ENCODE measurements around the gene ILRUN. TPM values are rescaled to one million over a fixed set of nuclear protein-coding genes. Genes with fewer than 3 reads are reported as not detected.
"Not testable (repeated sequence)": the region's sequence is repeated elsewhere in the genome, so short reads cannot be mapped to it uniquely, and the experiment has no call there.

ILRUN gene
- total RNA-seq, 2 donors from 2014 or later, result 89.8 to 114 TPM

- Histone ChIP-seq H3K4me1 (peaks cover 0 to 41% of the 10 kb centered on the region in 2 donors), H3K9me3 (no peaks in the 10 kb centered on the region), H3K36me3 (no peaks in the 10 kb centered on the region), H3K27me3 (no peaks in the 10 kb centered on the region), H3K27ac (peak overlapping the region; percentile 93 to 94), H3K4me3 (no peak overlapping the region)
- no peak for DNase-seq (ENCODE audit: low spot score)
- no peak for TF ChIP-seq CTCF (IDR thresholded peaks at IDR 0.05)
These were observed 37.8 kb downstream of the ILRUN start for GRCh38 chr6:34658605-34659265.

GRCh38 chr6:34657979-34658480 is 38.5 kb downstream of the ILRUN start:
- H3K4me1 ChIP-seq, result peaks cover 0 to 41% of the 10 kb centered on the region in 2 donors
- H3K27ac ChIP-seq, result peak overlapping the region; percentile 93 to 94
- not testable (repeated sequence) for H3K9me3 ChIP-seq; H3K27me3 ChIP-seq; H3K36me3 ChIP-seq; DNase-seq (ENCODE audit: low spot score)
- peak overlapping the region; percentile 13 to 48 for H3K4me3 ChIP-seq

GRCh38 chr6:34657307-34657978 is 39.1 kb downstream of the ILRUN start:
- no peaks in the 10 kb centered on the region for H3K27me3 ChIP-seq
- H3K4me3 ChIP-seq, result peak overlapping the region; percentile 13 to 48
- no peak for TF ChIP-seq CTCF (IDR thresholded peaks at IDR 0.05)
- H3K36me3 ChIP-seq, result no peaks in the 10 kb centered on the region
- peaks cover 0 to 41% of the 10 kb centered on the region in 2 donors for H3K4me1 ChIP-seq
- H3K9me3 ChIP-seq, result no peaks in the 10 kb centered on the region
- H3K27ac ChIP-seq, result peak overlapping the region; percentile 93 to 94
- DNase-seq (ENCODE audit: low spot score), result peak; percentile 73

- Histone ChIP-seq H3K27me3 (no peaks in the 10 kb centered on the region), H3K36me3 (no peaks in the 10 kb centered on the region)
- DNase-seq (ENCODE audit: low spot score), result no peak
These were observed 39.6 kb downstream of the ILRUN start for GRCh38 chr6:34657037-34657306.

GRCh38 chr6:34656378-34657036 is 40.1 kb downstream of the ILRUN start:
- DNase-seq (ENCODE audit: low spot score), result no peak
- H3K36me3 ChIP-seq, result no peaks in the 10 kb centered on the region
- H3K27ac ChIP-seq, result peak overlapping the region; percentile 93 to 94
- H3K4me1 ChIP-seq, result peaks cover 0 to 41% of the 10 kb centered on the region in 2 donors
- H3K27me3 ChIP-seq, result no peaks in the 10 kb centered on the region
- H3K4me3 ChIP-seq, result peak overlapping the region; percentile 13 to 48
- TF ChIP-seq CTCF (IDR thresholded peaks at IDR 0.05), result no peak
- H3K9me3 ChIP-seq, result no peaks in the 10 kb centered on the region

More at GRCh38 chr6:34657037-34657306, 39.6 kb downstream of the ILRUN start:
- TF ChIP-seq CTCF (IDR thresholded peaks at IDR 0.05), result no peak
- H3K4me1 ChIP-seq, result peaks cover 0 to 41% of the 10 kb centered on the region in 2 donors
- H3K9me3 ChIP-seq, result no peaks in the 10 kb centered on the region
- peak overlapping the region; percentile 13 to 48 for H3K4me3 ChIP-seq
- peak overlapping the region; percentile 93 to 94 for H3K27ac ChIP-seq

- H3K36me3 ChIP-seq; H3K9me3 ChIP-seq; DNase-seq (ENCODE audit: low spot score); H3K27me3 ChIP-seq: not testable (repeated sequence)
- peak overlapping the region in 1 of 2 donors; percentile 48 for H3K4me3 ChIP-seq
- peak overlapping the region; percentile 93 to 94 for H3K27ac ChIP-seq
- peaks cover 0 to 44% of the 10 kb centered on the region in 2 donors for H3K4me1 ChIP-seq
These were observed 40.6 kb downstream of the ILRUN start for GRCh38 chr6:34655876-34656377.

Measured in right atrium auricular region (tissue), 2 donors.